ENCODE data around the gene EPHA1.
A peak's percentile ranks its signal among the peaks of the same experiment; 100 is the strongest.

The EPHA1 gene

GRCh38 chr7:143396625-143397556 lies 11.8 kb downstream of the EPHA1 start:
- no peak overlapping the region for H3K4me3 ChIP-seq (ENCODE audit: control insufficient read depth, low read depth, low read length)
- no peak for DNase-seq (ENCODE audit: low read depth)
- TF ChIP-seq CTCF (conservative IDR thresholded peaks at IDR 0.05; ENCODE audit: control insufficient read depth, insufficient read depth, low read depth, low read length) = no peak

- no peak for DNase-seq (ENCODE audit: low read depth)
- no peak overlapping the region for H3K4me3 ChIP-seq (ENCODE audit: control insufficient read depth, low read depth, low read length)
- no peak for TF ChIP-seq CTCF (conservative IDR thresholded peaks at IDR 0.05; ENCODE audit: control insufficient read depth, insufficient read depth, low read depth, low read length)
Measured at GRCh38 chr7:143396182-143396581, 12.5 kb downstream of the EPHA1 start.

GRCh38 chr7:143395187-143396149 lies 13.2 kb downstream of the EPHA1 start:
- DNase-seq (ENCODE audit: low read depth) = peak; percentile 45

GRCh38 chr7:143394777-143395176 lies 13.9 kb downstream of the EPHA1 start:
- H3K4me3 ChIP-seq (ENCODE audit: control insufficient read depth, low read depth, low read length) = no peak overlapping the region
- TF ChIP-seq CTCF (conservative IDR thresholded peaks at IDR 0.05; ENCODE audit: control insufficient read depth, insufficient read depth, low read depth, low read length) = no peak
- DNase-seq (ENCODE audit: low read depth) = no peak

More at GRCh38 chr7:143395187-143396149, 13.2 kb downstream of the EPHA1 start:
- TF ChIP-seq CTCF (conservative IDR thresholded peaks at IDR 0.05; ENCODE audit: control insufficient read depth, insufficient read depth, low read depth, low read length) = peak; percentile 28
- no peak overlapping the region for H3K4me3 ChIP-seq (ENCODE audit: control insufficient read depth, low read depth, low read length)

- TF ChIP-seq CTCF (conservative IDR thresholded peaks at IDR 0.05; ENCODE audit: control insufficient read depth, insufficient read depth, low read depth, low read length) = no peak
- no peak overlapping the region for H3K4me3 ChIP-seq (ENCODE audit: control insufficient read depth, low read depth, low read length)
- DNase-seq (ENCODE audit: low read depth) = no peak
Measured at GRCh38 chr7:143394068-143394467, 14.6 kb downstream of the EPHA1 start.

GRCh38 chr7:143393267-143394041 lies 15.2 kb downstream of the EPHA1 start:
- DNase-seq (ENCODE audit: low read depth) = peak; percentile 62
- TF ChIP-seq CTCF (conservative IDR thresholded peaks at IDR 0.05; ENCODE audit: control insufficient read depth, insufficient read depth, low read depth, low read length) = no peak
- no peak overlapping the region for H3K4me3 ChIP-seq (ENCODE audit: control insufficient read depth, low read depth, low read length)

All from fibroblast of mammary gland (primary cell).